Adipocyte (in vitro differentiated cells): Measurements from ENCODE around the gene CCDC136.

ENCODE experiments used
- DNase-seq: peaks from one replicate; pipeline ENCODE4 v3.0.0-alpha.2; 2015; ENCODE audit warnings: low read depth
- H3K27me3 ChIP-seq: replicated peaks from 2 replicates; pipeline ENCODE4 v1.7.0; 2013; ENCODE audit warnings: mild to moderate bottlenecking, low read length, moderate library complexity; ENCODE audit not compliant: control insufficient read depth, insufficient read depth
- H3K36me3 ChIP-seq: 2 replicates; pipeline ENCODE4 v1.7.0; 2013; ENCODE audit warnings: low read length, mild to moderate bottlenecking, moderate library complexity; ENCODE audit not compliant: control insufficient read depth, insufficient read depth, severe bottlenecking
- H3K4me1 ChIP-seq: 2 replicates; pipeline ENCODE4 v1.7.0; 2013; ENCODE audit warnings: mild to moderate bottlenecking, low read length, moderate library complexity; ENCODE audit not compliant: control insufficient read depth, insufficient read depth
- H3K4me3 ChIP-seq: 2 replicates; pipeline ENCODE4 v1.7.0; 2013; ENCODE audit warnings: mild to moderate bottlenecking, low read length, moderate library complexity
- H3K9ac ChIP-seq: 2 replicates; pipeline ENCODE4 v1.7.0; 2013; ENCODE audit warnings: mild to moderate bottlenecking, low read length, moderate library complexity
- H3K9me3 ChIP-seq: 2 replicates; pipeline ENCODE4 v1.7.0; 2013; ENCODE audit warnings: mild to moderate bottlenecking, low read length, moderate library complexity; ENCODE audit not compliant: control insufficient read depth

CCDC136 gene

GRCh38 chr7:128842674-128843641, 51.2 kb downstream of the CCDC136 start:
- no peak for DNase-seq
- no peak overlapping the region for H3K9ac ChIP-seq
- H3K27me3 ChIP-seq: no peaks in the 10 kb centered on the region
- H3K9me3 ChIP-seq: no peaks in the 10 kb centered on the region
- H3K4me1 ChIP-seq: peaks cover 6% of the 10 kb centered on the region
- H3K36me3 ChIP-seq: peaks cover 96% of the 10 kb centered on the region
- no peak overlapping the region for H3K4me3 ChIP-seq

- Histone ChIP-seq H3K36me3 (peaks cover 95% of the 10 kb centered on the region), H3K9ac (no peak overlapping the region), H3K4me1 (peaks cover 6% of the 10 kb centered on the region), H3K27me3 (no peaks in the 10 kb centered on the region), H3K4me3 (no peak overlapping the region), H3K9me3 (no peaks in the 10 kb centered on the region)
- DNase-seq: no peak
Observed at GRCh38 chr7:128843938-128844621, 52.3 kb downstream of the CCDC136 start.

- no peaks in the 10 kb centered on the region for H3K27me3 ChIP-seq
Observed at GRCh38 chr7:128844777-128845311, 53.1 kb downstream of the CCDC136 start.

GRCh38 chr7:128845475-128845874, 53.7 kb downstream of the CCDC136 start:
- H3K4me1 ChIP-seq: peaks cover 6% of the 10 kb centered on the region
- DNase-seq: no peak
- peaks cover 95% of the 10 kb centered on the region for H3K36me3 ChIP-seq
- H3K4me3 ChIP-seq: no peak overlapping the region
- H3K27me3 ChIP-seq: no peaks in the 10 kb centered on the region
- H3K9ac ChIP-seq: no peak overlapping the region
- no peaks in the 10 kb centered on the region for H3K9me3 ChIP-seq

More at GRCh38 chr7:128844777-128845311, 53.1 kb downstream of the CCDC136 start:
- no peaks in the 10 kb centered on the region for H3K9me3 ChIP-seq
- no peak overlapping the region for H3K4me3 ChIP-seq
- H3K4me1 ChIP-seq: peaks cover 6% of the 10 kb centered on the region
- peaks cover 95% of the 10 kb centered on the region for H3K36me3 ChIP-seq
- DNase-seq: no peak
- no peak overlapping the region for H3K9ac ChIP-seq

GRCh38 chr7:128845987-128846386, 54.2 kb downstream of the CCDC136 start:
- no peaks in the 10 kb centered on the region for H3K27me3 ChIP-seq
- peaks cover 95% of the 10 kb centered on the region for H3K36me3 ChIP-seq
- no peak for DNase-seq
- no peak overlapping the region for H3K9ac ChIP-seq
- no peaks in the 10 kb centered on the region for H3K9me3 ChIP-seq
- no peak overlapping the region for H3K4me3 ChIP-seq
- peaks cover 6% of the 10 kb centered on the region for H3K4me1 ChIP-seq

- no peaks in the 10 kb centered on the region for H3K27me3 ChIP-seq
- no peaks in the 10 kb centered on the region for H3K4me1 ChIP-seq
- H3K36me3 ChIP-seq: peaks cover 95% of the 10 kb centered on the region
- DNase-seq: no peak
- no peak overlapping the region for H3K4me3 ChIP-seq
- no peaks in the 10 kb centered on the region for H3K9me3 ChIP-seq
- H3K9ac ChIP-seq: no peak overlapping the region
Observed at GRCh38 chr7:128846781-128847444, 55.1 kb downstream of the CCDC136 start.

DNA sequence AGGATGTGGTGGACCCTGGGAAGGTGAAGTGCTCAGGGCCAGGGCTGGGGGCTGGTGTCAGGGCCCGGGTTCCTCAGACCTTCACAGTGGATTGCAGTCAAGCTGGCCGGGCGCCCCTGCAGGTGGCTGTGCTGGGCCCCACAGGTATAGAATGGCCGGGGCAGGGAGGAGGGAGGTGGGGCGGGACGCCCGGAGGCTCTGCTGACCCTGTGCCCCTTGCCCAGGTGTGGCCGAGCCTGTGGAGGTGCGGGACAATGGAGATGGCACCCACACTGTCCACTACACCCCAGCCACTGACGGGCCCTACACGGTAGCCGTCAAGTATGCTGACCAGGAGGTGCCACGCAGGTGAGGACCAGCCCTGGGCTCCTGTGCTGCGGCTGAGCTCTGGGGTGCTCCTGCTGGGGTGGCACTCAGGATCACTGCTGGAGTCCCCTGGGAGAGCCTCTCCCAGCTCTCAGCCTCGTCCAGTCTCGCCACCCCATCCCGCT, 56.0 kb downstream of the CCDC136 start:
- Histone ChIP-seq H3K4me1 (no peaks in the 10 kb centered on the region), H3K27me3 (no peaks in the 10 kb centered on the region), H3K9ac (no peak overlapping the region), H3K4me3 (no peak overlapping the region), H3K36me3 (peaks cover 97% of the 10 kb centered on the region), H3K9me3 (no peaks in the 10 kb centered on the region)
- DNase-seq: no peak

DNA sequence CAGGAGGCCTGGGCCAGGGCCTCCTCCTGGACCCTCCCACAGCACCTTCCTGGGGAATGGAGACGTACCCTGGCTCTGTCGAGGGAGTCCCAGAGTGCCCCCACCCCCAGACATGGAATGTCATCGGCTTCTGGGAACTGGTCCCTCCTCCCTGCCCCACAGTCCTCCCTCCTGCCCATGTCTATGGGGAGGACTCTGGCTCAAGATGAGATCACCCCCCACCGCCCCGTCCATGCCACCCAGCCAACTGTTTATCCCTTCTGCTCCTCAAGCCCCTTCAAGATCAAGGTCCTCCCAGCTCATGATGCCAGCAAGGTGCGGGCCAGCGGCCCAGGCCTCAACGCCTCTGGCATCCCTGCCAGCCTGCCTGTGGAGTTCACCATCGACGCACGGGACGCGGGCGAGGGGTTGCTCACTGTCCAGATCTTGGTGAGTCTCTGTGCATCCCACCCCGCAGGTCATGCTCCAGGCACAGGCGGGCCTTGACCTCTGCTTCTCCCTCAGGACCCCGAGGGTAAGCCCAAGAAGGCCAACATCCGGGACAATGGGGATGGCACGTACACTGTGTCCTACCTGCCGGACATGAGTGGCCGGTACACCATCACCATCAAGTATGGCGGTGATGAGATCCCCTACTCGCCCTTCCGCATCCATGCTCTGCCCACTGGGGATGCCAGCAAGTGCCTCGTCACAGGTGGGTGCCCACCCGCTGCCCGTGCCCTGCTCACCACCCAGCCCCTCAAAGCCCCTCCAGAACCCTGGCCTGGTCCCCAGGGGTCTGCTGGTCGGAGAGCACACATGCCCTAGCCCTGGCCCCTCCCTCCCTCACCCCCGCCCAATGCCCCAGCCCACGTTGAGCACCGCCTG, 56.8 kb downstream of the CCDC136 start:
- H3K9ac ChIP-seq: no peak overlapping the region
- H3K9me3 ChIP-seq: no peaks in the 10 kb centered on the region
- no peak overlapping the region for H3K4me3 ChIP-seq
- no peak for DNase-seq
- H3K27me3 ChIP-seq: no peaks in the 10 kb centered on the region
- no peaks in the 10 kb centered on the region for H3K4me1 ChIP-seq
- H3K36me3 ChIP-seq: peaks cover 97% of the 10 kb centered on the region

GRCh38 chr7:128849156-128849515, 57.4 kb downstream of the CCDC136 start:
- Histone ChIP-seq H3K9ac (no peak overlapping the region), H3K4me1 (no peaks in the 10 kb centered on the region), H3K36me3 (peaks cover 97% of the 10 kb centered on the region), H3K4me3 (no peak overlapping the region), H3K9me3 (no peaks in the 10 kb centered on the region), H3K27me3 (no peaks in the 10 kb centered on the region)
- no peak for DNase-seq

DNA sequence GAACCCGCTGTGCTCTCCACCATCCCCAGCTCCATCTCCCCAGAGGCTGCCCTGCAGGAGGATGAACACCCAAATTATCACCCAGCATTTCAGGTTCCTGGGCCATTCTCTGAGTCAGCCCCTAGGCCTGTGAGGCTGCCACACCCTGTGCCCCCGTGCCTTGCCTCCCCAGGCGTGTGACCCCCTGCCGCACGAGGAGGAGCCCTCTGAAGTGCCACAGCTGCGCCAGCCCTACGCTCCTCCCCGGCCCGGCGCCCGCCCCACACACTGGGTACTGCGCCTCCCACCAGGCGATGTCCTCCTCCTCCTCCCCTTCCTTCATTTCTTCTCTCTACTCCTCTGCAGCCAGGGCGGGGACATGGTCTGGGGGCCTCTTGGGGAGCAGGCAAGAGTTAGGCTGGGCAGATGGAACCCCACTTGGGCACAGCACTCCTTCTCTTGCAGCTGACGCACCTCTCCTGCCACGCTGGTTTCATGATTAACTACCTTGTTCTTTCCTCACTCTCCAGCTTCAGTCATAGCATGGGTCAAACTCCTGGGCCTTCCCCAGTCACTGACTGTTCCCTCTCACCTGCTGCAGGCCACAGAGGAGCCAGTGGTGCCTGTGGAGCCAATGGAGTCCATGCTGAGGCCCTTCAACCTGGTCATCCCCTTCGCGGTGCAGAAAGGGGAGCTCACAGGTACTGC, 58.2 kb downstream of the CCDC136 start:
- H3K9me3 ChIP-seq: no peaks in the 10 kb centered on the region
- no peak overlapping the region for H3K9ac ChIP-seq
- no peaks in the 10 kb centered on the region for H3K4me1 ChIP-seq
- no peak for DNase-seq
- peaks cover 97% of the 10 kb centered on the region for H3K36me3 ChIP-seq
- H3K4me3 ChIP-seq: no peak overlapping the region
- H3K27me3 ChIP-seq: no peaks in the 10 kb centered on the region
